Measurements from ENCODE around the gene MFSD12. TPM values are rescaled to one million over a fixed set of nuclear protein-coding genes. Genes with fewer than 3 reads are reported as not detected.

The MFSD12 gene
- total RNA-seq: 56.2 and 65.9 TPM in 2 replicates

DNA sequence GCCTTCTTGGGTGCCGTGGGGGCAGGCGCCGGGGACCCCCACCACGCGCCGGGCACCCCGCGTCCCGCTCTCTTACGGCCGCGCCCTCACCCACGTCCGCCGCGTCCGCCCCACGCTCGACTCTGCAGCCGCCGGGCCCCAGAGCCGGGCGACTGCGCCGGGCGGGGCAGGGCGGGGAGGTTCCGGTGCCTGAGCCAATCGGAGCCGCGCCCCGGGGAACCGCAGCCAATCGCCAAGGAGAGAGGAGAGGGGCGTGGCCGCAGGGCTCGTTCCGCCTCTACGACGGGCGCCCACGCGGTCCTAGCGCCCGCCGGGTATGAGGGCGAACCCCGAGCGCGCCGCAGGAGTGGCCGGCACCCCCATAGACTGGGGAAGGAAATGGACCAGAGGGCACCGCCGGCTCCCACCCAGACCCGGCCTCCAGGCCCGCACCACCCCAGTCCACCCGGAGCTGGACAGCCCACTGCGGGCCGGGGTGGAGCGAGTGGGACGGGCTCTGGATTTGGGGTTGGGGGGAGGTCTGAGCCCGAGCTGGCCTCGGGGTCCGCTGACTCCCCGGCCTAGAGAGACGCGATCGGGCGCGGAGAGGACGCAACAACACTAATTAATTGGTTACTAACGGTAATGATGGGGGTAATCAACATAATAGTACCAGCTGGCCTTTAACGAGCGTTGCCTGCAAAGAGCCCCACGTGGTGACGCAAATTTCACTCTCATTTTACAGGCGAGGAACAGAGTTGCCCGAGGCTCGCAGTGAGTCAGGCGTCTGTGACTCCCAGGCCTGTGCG is at the start of gene MFSD12:
Gene MFSD12, minus strand, starts transcription at position 126 of the 788 bp plus-strand sequence. CDS start 183 bp downstream, outside the sequence.

DNA sequence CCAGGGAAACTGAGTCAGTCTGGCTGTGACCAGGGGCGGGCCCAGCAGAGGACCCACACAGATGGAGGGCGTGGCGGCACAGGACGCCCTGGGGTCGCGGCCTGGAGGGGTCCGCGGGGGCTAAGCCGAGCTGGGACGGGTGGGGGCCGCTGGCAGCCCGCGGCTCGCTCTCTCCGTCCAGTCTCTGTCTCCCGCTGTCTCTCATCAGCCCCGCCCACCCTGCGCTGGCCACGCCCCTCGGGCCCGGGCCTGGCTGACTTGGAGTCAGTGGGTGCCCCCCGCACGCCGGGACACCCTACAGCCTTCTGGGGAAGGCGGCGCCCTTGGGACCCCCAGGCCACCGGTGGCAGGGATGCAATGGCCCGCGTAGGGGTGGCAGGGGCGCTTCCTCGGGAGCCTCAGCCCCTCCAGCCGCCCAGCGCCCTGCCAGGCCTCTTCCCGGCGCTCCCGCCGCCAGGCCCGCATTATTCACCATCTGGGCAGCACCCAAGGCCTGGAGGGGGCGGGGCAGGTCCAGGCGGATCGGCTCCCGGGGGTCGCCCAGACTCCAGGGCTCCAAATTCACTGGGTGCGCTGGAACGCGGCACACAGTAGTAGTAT is 49.4 kb upstream of the MFSD12 start, which contains the start of gene TBXA2R:
Gene TBXA2R, minus strand, starts transcription at position 186 of the 600 bp plus-strand sequence. CDS start 6,241 bp downstream, outside the sequence.

DNA sequence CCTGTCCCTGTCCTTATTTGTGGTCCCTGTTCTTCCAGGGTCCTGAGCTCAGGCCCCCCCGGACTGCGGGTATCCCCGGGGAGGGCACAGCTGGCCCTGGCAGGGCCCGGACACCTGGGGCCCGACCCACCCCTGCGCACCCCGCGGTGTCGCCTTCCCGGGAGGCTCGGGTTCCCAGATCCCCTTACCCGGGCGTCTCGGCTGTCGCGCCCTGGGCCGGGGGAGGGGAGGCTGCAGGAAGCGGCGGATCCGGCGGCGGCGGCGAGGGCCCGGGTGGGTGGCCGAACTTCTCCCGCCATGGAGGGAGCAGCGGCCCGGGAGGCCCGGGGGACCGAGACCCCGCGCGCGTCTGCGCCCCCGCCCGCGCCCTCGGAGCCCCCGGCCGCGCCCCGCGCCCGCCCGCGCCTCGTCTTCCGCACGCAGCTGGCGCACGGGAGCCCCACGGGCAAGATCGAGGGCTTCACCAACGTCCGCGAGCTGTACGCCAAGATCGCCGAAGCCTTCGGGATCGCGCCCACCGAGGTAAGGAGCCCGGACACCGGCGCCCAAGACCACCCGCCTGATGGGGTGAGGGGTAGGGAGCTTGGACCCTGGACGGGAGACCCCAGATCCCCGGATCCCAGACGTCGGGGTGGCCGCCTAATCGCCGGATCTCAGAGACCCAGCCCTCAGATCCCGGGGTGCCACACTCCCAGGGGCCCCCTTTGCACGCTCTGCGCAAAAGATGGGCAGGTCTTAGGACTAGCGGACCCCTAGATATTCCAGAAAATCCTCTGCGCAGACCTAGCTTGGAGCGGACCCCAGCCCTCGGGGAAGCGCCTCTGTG is 28.1 kb upstream of the MFSD12 start, which contains the start of gene GIPC3:
Gene GIPC3, plus strand, starts transcription at position 178 of the 826 bp plus-strand sequence. Its CDS starts 120 bp downstream, at position 298.

DNA sequence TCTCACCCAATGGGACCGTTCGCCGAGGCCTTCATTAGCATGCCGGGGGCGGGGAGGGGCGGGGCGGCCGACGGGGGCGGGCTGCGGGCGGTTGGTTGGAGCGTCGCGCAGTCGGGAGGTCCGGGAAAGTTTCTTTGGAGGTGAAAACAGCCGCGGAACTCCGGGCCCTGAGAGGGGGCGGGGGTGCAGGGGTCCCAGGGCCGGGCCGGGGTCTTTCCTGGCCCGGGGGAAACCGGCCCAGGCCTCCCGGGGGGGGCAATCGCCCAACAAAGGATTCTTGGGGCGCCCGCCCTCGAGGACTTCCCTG is 15.4 kb upstream of the MFSD12 start, which contains the start of gene HMG20B:
Gene HMG20B, plus strand, starts transcription at position 90 of the 307 bp plus-strand sequence. CDS start 366 bp downstream, outside the sequence.

DNA sequence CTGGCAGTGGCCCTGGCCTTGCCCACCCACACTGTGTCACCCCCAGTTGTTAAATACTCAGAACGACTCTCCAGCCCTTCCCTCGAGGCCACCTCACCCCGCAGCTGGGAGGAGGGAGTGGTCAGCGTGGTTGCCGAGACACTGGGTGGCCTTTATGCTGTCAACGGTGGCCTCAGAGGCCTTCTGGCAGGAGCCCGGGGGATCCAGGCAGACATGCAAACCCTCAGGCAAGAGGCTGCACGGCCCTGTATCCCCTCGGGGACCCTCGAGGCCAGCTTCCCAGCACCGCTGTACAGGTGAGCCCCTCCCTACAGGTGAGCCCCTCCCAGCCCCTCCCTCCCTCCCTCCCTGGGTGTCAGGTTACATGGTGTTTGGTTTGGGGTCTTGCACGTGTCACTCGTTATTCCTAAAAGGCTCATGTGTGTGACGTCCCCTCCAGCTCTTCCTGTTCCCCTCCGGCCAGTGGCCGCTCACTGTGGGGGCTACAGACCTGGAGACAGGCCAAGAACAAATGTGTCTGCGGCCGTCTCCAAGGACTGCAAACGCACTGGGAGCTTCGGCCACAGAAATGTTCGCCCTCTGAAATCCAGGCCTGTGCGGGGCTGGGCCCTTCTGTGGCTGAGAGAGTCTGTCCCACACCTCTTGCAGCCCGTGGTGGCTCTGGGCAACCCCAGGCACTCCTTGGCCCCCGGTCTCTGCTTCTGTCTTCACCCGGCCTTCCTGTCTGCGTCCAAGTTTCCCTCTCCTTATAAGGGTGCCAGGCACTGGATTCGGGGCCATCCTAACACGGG is 18.2 kb downstream of the MFSD12 start, which contains the start of gene TEKTIP1:
Gene TEKTIP1, plus strand, starts transcription at position 210 of the 791 bp plus-strand sequence. Its CDS starts 4 bp downstream, at position 214.

DNA sequence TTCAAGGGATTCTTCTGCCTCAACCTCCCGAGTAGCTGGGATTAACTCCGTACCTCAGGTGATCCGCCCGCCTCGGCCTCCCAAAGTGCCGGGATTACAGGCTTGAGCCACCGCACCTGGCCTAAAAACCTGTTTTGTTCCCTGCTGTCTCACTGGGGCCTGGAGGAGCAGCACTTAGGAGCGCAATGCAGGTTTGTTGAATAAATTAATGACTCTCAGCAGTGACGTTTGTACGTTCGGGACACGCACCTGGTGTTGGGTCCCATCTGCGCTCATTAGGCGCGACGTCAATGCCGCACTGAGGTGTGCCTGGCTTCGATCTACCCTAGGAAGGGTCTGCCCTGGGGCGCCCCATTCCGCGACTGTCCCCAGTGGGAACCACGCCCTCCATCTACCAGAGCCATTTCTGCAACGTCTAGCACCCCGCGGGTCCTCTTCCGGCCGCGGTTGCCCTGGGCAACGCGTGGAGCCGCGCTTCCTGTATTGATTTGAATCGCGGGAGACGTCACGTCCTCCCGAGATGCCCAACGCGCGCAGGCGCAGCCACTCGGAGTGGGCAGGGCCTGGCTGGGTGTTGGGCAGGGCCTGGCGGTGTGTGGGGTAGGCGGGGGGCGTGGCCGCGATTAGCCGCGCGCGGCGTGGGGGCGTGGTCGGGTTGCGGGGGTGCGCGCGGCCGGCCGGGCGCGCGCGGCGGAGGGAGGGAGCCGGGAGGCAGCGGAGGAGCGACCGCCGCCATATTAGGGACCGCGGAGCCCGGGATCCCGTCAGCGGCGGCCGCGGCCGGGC is 51.6 kb downstream of the MFSD12 start, which contains the start of gene FZR1:
Gene FZR1, plus strand, starts transcription at position 714 of the 786 bp plus-strand sequence. CDS start 16,679 bp downstream, outside the sequence.

DNA sequence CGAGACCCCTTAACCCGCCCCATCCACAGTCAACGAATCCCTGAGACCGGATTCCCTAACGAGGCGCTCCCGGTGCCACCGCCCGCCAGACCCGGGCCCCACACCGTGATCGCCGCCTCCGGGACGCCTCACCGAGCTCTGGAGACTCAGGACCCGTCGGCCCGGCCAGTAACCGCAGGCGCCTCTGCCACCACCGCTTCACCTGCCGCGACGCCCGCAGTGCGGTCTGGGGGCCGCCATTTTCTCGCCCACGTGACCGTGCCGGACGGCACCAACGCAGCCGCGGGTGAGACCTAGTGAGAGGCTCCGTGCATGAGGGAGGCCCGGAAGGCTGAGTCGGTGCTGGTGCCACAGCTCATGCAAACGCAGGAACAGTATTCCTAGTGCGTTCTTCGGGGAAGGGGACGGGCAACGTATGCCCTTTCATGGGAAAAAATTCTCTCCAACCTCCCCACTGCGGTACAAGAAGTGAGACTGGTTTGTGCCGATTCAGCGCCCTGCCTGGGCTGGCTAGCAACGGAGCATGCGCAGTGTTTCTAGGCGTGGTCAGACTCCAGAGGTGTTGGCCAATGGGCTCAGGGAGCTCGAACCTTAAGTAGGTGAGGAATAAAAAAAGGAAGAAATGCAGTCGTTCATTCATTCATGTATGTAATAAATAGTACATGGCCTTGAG is 56.8 kb downstream of the MFSD12 start, which contains the start of gene DOHH:
Gene DOHH, minus strand, starts transcription at position 246 of the 673 bp plus-strand sequence. CDS start 3,860 bp downstream, outside the sequence.

Other genes with a start within 250 kb of the MFSD12 start
- 36.3 and 65.0 TPM in 2 replicates for gene NFIC, start 191.0 kb downstream of the MFSD12 start, total RNA-seq
- gene SMIM24, start 77.1 kb downstream of the MFSD12 start, total RNA-seq: not detected in 2 replicates
- gene SMIM44, start 74.1 kb downstream of the MFSD12 start, total RNA-seq: not detected in 2 replicates
- gene DOHH, start 56.9 kb downstream of the MFSD12 start, total RNA-seq: 12.2 and 18.8 TPM in 2 replicates
- 16.2 and 19.4 TPM in 2 replicates for gene FZR1, start 51.3 kb downstream of the MFSD12 start, total RNA-seq
- not detected in 2 replicates for gene TEKTIP1, start 18.4 kb downstream of the MFSD12 start, total RNA-seq
- 92.5 and 95.8 TPM in 2 replicates for gene HMG20B, start 15.4 kb upstream of the MFSD12 start, total RNA-seq
- 0.12 and 0.34 TPM in 2 replicates for gene GIPC3, start 27.9 kb upstream of the MFSD12 start, total RNA-seq
- gene TBXA2R, start 49.3 kb upstream of the MFSD12 start, total RNA-seq: 0.47 and 1.4 TPM in 2 replicates
- 21.6 and 23.5 TPM in 2 replicates for gene CACTIN, start 69.2 kb upstream of the MFSD12 start, total RNA-seq
- gene PIP5K1C, start 142.9 kb upstream of the MFSD12 start, total RNA-seq: 37.3 and 42.4 TPM in 2 replicates
- not detected in 2 replicates for gene TJP3, start 150.8 kb upstream of the MFSD12 start, total RNA-seq
- gene APBA3, start 204.1 kb upstream of the MFSD12 start, total RNA-seq: 21.4 and 25.8 TPM in 2 replicates
- gene MRPL54, start 205.1 kb upstream of the MFSD12 start, total RNA-seq: 45.7 and 68.4 TPM in 2 replicates
- not detected in 2 replicates for gene RAX2, start 214.6 kb upstream of the MFSD12 start, total RNA-seq
- not detected in 2 replicates for gene MATK, start 228.8 kb upstream of the MFSD12 start, total RNA-seq